T-cell (primary cell): ENCODE results near the gene UBAP1L. TPM values are rescaled to one million over a fixed set of nuclear protein-coding genes. Genes with fewer than 3 reads are reported as not detected.

ENCODE experiments used
- ATAC-seq, 4 experiments: fragments of 200-7000 bp in 3 of 4; fragments of 150-1000 bp in 1 of 4; cut with Tn5 transposase; replicated peaks in 1 of 4; 1 replicate in 3 of 4; 2 replicates in 1 of 4; pipeline ENCODE4 v1.10.0; 2021; ENCODE audit warnings: moderate library complexity in 3 of 4, mild to moderate bottlenecking in 2 of 4, moderate number of reproducible peaks in 1 of 4
- CTCF ChIA-PET, 2 donors: fragments of 300-600 bp; sonication (Branson Sonifier 250); formaldehyde crosslinking; loops; one replicate each; lab custom pipeline; 2022; ENCODE audit warnings: antibody characterized with exemption in 2 of 2; lab: Charles Lee
- POLR2A ChIA-PET, 2 donors: fragments of 300-600 bp; sonication (Branson Sonifier 250); formaldehyde crosslinking; loops; one replicate each; lab custom pipeline; 2022; ENCODE audit warnings: antibody characterized with exemption in 2 of 2; lab: Charles Lee
- DNase-seq, 35 experiments: peaks; one replicate each; pipeline versions ENCODE4 v3.0.0 to v3.0.0-alpha.2; 2013 to 2023
- H3K27ac ChIP-seq: one replicate; pipeline ENCODE4 v1.5.1; 2013; ENCODE audit warnings: low read length
- H3K27me3 ChIP-seq, 2 experiments: replicated peaks in 1 of 2; 1 replicate in 1 of 2; 2 replicates in 1 of 2; pipeline versions ENCODE4 v1.6.1 to v1.7.0; 2013; ENCODE audit warnings: low read length in 1 of 2, mixed read lengths in 1 of 2; ENCODE audit not compliant: control insufficient read depth in 2 of 2, insufficient read depth in 2 of 2; ENCODE audit errors: extremely low read depth in 1 of 2
- H3K36me3 ChIP-seq, 2 donors: 1 replicate in 1 of 2; 2 replicates in 1 of 2; pipeline versions ENCODE4 v1.6.1 to v1.7.0; 2013; ENCODE audit warnings: low read length in 1 of 2; ENCODE audit not compliant: control insufficient read depth in 2 of 2, insufficient read depth in 1 of 2; ENCODE audit errors: extremely low read depth in 1 of 2
- H3K4me1 ChIP-seq, 2 experiments: 1 replicate in 1 of 2; 2 replicates in 1 of 2; pipeline versions ENCODE4 v1.6.1 to v1.7.0; 2013; ENCODE audit warnings: low read length in 2 of 2, mixed read lengths in 1 of 2; ENCODE audit not compliant: insufficient read depth in 2 of 2, control insufficient read depth in 1 of 2; ENCODE audit errors: extremely low read depth in 1 of 2
- H3K4me3 ChIP-seq, 2 donors: 1 replicate in 1 of 2; 2 replicates in 1 of 2; pipeline versions ENCODE4 v1.5.1 to v1.7.0; 2013; ENCODE audit warnings: mild to moderate bottlenecking in 2 of 2, low read length in 1 of 2, moderate library complexity in 1 of 2; ENCODE audit not compliant: control insufficient read depth in 1 of 2; ENCODE audit errors: extremely low read depth in 1 of 2
- H3K9me3 ChIP-seq: 2 replicates; pipeline ENCODE4 v1.7.0; 2013
- H3K27ac Mint-ChIP-seq, 2 donors: one replicate each; pipeline ENCODE4 v1.8.0; 2020 to 2021; ENCODE audit warnings: mild to moderate bottlenecking in 2 of 2, mixed read lengths in 2 of 2
- H3K27me3 Mint-ChIP-seq, 2 donors: one replicate each; pipeline ENCODE4 v1.8.0; 2021 to 2022; ENCODE audit warnings: mixed read lengths in 2 of 2
- H3K36me3 Mint-ChIP-seq: one replicate; pipeline ENCODE4 v1.8.0; 2021; ENCODE audit warnings: mixed read lengths
- H3K4me1 Mint-ChIP-seq, 3 donors: one replicate each; pipeline ENCODE4 v1.8.0; 2020 to 2022; ENCODE audit warnings: mixed read lengths in 3 of 3, mild to moderate bottlenecking in 1 of 3
- H3K4me3 Mint-ChIP-seq, 3 donors: one replicate each; pipeline ENCODE4 v1.8.0; 2020 to 2022; ENCODE audit warnings: mild to moderate bottlenecking in 3 of 3, mixed read lengths in 3 of 3, moderate library complexity in 3 of 3
- H3K9me3 Mint-ChIP-seq, 3 donors: one replicate each; pipeline ENCODE4 v1.8.0; 2020 to 2022; ENCODE audit warnings: mixed read lengths in 3 of 3
- WGBS: methylation state at CpG from one replicate; pipeline ENCODE4 v1.1.5; 2013; ENCODE audit warnings: missing lambda C conversion rate; ENCODE audit not compliant: insufficient coverage; 5-methylcytosine and 5-hydroxymethylcytosine counted together
- total RNA-seq, 35 experiments: library from RNA in 6 of 35; stranded (reverse) in 6 of 35; fragments of 120-200 nt in 1 of 35; gene quantifications; one replicate each; pipeline versions ENCODE4 v1.2.1 to v1.2.4 and lab custom pipeline; 2013 to 2026

The UBAP1L gene
- total RNA-seq, 5 donors from 2014 or later (not counting 1 experiment from before 2014, with no cell fraction given) = 12.5 to 15.1 (median 13.2) TPM

DNA sequence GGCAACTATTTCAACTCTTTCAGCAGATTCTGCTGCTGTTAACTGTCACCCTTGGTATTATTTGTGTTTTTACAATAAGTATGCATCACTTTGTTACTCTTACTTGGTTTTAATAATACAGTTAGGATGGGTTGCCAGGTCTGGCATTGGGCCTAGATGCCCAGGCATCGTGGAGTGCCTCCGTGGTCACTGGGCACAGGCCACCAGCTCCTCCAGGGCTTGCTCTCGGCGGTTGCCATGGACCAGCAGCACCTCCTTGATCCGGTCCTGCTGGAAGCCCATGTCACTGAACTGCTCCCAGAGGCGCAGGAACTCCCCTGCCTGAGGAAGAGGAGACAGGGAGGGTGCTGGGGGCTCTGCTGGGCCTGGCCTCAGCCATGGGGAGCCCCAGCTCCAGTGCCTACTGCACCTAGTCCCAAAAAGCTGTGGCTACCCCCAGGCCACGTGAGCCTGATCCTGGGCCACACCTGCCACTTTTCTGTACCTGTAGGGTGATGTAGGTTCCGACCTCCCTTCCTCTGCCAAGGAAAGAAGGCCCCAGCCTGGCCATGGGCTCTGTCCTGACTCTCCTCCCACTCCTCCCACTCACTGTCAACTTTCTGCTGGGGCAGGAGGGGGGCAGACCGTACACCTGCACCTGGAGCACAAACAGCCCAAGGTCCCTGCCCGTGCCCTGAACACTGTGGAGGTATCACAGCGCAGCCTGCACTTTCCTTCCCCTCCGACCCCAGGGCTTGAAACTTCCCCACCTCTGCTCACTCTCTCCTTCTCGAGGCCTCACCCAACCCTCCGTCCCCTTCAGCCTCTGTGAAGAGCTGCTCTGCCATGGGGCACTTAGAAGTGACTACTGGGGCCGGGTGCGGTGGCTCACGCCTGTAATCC, 21.8 kb downstream of the UBAP1L start:
- Histone ChIP-seq H3K4me1 (no peaks in the 10 kb centered on the region), H3K36me3 (peaks cover 0 to 17% of the 10 kb centered on the region in 2 donors), H3K27ac (no peak overlapping the region), H3K4me3 (no peak overlapping the region), H3K27me3 (no peaks in the 10 kb centered on the region), H3K9me3 (no peaks in the 10 kb centered on the region)
- 95% methylated on average over 11 of the region's 17 CpGs for WGBS
- CTCF ChIA-PET = no interaction called here
- no peak for ATAC-seq
- H3K4me3 Mint-ChIP-seq = no peak overlapping the region
- no peaks in the 10 kb centered on the region for H3K27me3 Mint-ChIP-seq
- H3K36me3 Mint-ChIP-seq = peaks cover 12% of the 10 kb centered on the region
- POLR2A ChIA-PET = no interaction called here
- H3K9me3 Mint-ChIP-seq = no peaks in the 10 kb centered on the region
- H3K4me1 Mint-ChIP-seq = no peaks in the 10 kb centered on the region
- no peak for DNase-seq
- no peak overlapping the region for H3K27ac Mint-ChIP-seq

DNA sequence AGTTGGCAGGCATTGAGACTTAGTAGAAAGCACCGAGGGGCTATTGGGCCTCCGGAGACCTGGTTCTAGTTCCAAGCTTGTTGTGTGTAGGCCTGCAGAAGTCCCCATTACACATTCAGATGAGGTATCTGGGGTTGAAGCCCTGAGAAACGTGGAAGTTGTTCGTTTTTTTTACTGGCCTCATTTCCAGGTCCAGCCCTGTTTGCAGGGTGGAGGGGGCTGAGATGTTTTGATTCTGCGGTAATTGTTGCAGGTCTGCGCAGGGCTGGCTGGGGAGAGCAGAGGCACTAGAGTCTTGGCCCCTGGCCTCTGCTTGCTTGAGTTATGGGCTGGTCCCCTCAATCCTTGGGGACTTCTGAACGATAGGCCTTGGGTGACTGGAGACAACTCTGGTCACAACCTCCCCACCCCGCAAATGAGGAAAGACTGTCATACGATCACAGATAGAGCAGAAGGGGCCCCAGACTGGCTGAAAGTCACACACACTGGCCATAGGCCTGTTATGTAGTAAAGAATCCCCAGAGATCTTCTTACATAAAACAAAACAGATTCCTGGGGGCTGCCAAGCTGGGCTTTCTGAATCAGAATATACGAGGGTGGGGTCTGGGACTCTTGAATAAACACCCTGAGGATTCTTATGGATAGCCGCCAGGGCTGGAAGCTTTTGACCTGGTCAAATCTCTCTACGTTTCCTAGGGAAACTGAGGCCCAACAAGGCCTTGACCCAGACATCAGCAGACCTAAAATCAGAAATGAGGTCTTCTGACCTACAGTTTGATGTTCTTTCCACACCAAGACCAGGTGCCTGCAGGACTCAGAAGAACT, 22.8 kb downstream of the UBAP1L start:
- no peaks in the 10 kb centered on the region for H3K4me1 ChIP-seq
- no peaks in the 10 kb centered on the region for H3K27me3 ChIP-seq
- no peak overlapping the region for H3K4me3 Mint-ChIP-seq
- no peak overlapping the region for H3K4me3 ChIP-seq
- peaks cover 2% of the 10 kb centered on the region for H3K36me3 Mint-ChIP-seq
- peaks cover 0 to 8% of the 10 kb centered on the region in 2 donors for H3K36me3 ChIP-seq
- 94% methylated on average over 8 of the region's 12 CpGs for WGBS
- ChIA-PET CTCF (no interaction called here), POLR2A (no interaction called here)
- no peaks in the 10 kb centered on the region for H3K9me3 ChIP-seq
- ATAC-seq (no peak), DNase-seq (no peak)
- H3K4me1 Mint-ChIP-seq = no peaks in the 10 kb centered on the region
- H3K9me3 Mint-ChIP-seq = no peaks in the 10 kb centered on the region
- H3K27ac ChIP-seq = no peak overlapping the region
- peak overlapping the region in 1 of 2 donors; percentile 22 for H3K27ac Mint-ChIP-seq
- H3K27me3 Mint-ChIP-seq = no peaks in the 10 kb centered on the region

DNA sequence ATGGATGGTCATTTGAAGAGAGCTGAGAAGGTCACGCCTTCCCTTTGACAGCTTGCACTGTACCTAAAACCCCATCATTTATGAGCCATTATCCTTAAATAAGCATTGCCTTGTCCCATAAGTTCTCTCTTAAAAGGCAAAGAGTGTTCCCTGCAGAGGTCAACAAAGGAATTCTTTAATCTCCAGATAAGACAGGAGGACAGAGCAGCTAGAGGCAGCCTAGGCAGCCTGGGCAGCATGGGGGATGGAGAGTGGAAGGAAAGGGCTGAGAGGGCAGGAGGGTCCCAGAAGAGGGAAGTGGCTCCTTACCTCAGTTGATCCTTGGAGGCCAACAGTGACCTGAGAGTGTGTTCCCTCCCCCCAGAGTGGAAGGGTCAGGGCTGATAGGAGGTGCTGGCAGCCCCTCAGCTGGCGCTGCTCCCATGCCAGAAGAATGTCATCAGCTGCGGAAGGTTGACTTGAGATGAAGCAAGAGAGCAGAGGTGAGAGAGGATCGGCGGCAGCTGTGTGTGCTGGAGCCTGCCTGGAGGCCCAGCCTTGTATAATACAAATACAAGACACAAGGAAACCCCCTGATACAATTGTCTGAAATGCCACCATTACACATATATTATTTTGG, 25.7 kb downstream of the UBAP1L start:
- Mint-ChIP-seq H3K36me3 (no peaks in the 10 kb centered on the region), H3K27me3 (no peaks in the 10 kb centered on the region), H3K4me3 (no peak overlapping the region), H3K4me1 (no peaks in the 10 kb centered on the region), H3K9me3 (no peaks in the 10 kb centered on the region), H3K27ac (no peak overlapping the region)
- H3K9me3 ChIP-seq = no peaks in the 10 kb centered on the region
- POLR2A ChIA-PET = no interaction called here
- no peak overlapping the region for H3K4me3 ChIP-seq
- CTCF ChIA-PET = no interaction called here
- no CpG with 5 or more reads among the region's 5 CpGs for WGBS
- H3K4me1 ChIP-seq = no peaks in the 10 kb centered on the region
- no peak for ATAC-seq
- H3K36me3 ChIP-seq = no peaks in the 10 kb centered on the region
- peaks cover 0 to 10% of the 10 kb centered on the region in 2 experiments for H3K27me3 ChIP-seq
- no peak for DNase-seq
- no peak overlapping the region for H3K27ac ChIP-seq

- H3K9me3 Mint-ChIP-seq = no peaks in the 10 kb centered on the region
- no peak overlapping the region for H3K27ac Mint-ChIP-seq
- no peaks in the 10 kb centered on the region for H3K36me3 Mint-ChIP-seq
- WGBS = no CpG with 5 or more reads among the region's 6 CpGs
- no peaks in the 10 kb centered on the region for H3K36me3 ChIP-seq
- DNase-seq = no peak
- no peaks in the 10 kb centered on the region for H3K9me3 ChIP-seq
- no peak for ATAC-seq
- H3K4me3 ChIP-seq = no peak overlapping the region
- CTCF ChIA-PET = no interaction called here
- POLR2A ChIA-PET = no interaction called here
- H3K27me3 ChIP-seq = peaks cover 0 to 12% of the 10 kb centered on the region in 2 experiments
- H3K4me1 ChIP-seq = no peaks in the 10 kb centered on the region
- no peak overlapping the region for H3K4me3 Mint-ChIP-seq
- H3K27ac ChIP-seq = no peak overlapping the region
- peaks cover 4% of the 10 kb centered on the region in 2 donors for H3K27me3 Mint-ChIP-seq
- H3K4me1 Mint-ChIP-seq = no peaks in the 10 kb centered on the region
These were observed 26.4 kb downstream of the UBAP1L start for GRCh38 chr15:65088643-65089021.

DNA sequence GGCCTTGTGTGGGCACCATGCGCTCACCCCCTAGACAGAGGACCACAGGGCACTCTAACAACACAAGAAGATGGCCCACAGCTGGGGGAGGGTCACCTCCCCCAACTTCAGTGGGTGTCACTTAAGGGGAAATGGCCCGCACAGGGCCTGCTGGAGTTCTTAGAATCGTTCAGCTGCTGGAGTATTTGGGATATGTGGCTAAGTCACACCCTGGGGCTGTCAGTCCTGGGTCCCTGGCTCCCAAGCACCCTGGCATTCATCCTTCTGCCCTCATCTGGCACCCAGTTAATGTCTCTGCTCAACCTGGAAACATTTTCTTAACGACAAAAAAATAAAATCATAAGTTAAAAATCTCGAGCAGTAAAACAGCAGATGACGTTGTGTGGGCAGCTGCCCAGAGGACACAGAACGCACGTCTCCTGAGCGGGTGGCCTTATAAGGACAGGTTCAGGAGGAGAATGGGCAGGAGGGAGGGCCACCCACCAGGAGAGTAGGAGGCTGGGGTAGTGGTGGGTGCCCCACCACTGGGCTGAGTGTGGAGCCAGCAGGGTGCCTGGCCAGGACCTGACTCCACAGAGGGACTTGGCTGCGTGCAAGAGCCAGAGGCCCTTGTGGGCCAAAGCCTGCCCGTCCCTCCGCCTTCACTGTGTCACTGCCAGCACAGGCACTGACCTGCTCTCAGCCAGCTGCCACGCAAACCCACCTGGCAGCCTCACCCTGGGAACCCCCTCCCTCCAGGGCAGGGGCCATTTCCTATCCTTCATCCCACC, 26.9 kb downstream of the UBAP1L start:
- ATAC-seq = no peak

DNA sequence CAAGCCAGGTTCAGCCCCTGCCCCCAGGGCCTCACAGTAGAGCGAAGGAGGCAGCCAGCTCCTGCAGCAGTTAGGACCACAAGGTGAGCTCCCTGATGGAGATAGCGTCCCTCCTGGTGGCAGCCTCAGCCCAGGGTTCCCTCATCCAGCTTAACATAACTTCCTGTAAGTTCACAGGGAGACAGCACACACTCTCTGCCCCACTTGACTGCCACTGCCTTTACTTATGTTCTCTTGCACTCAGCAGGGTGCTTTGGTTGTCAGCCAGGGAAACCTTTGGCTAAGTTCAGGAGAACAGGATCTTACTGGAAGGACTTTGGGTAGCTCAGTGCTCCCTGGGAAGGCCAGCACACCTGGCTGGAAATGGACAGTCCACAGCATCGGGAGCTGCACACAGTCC, 27.6 kb downstream of the UBAP1L start:
- no peak overlapping the region for H3K4me3 ChIP-seq
- no peaks in the 10 kb centered on the region for H3K36me3 ChIP-seq
- ChIA-PET CTCF (no interaction called here), POLR2A (no interaction called here)
- no peak overlapping the region for H3K4me3 Mint-ChIP-seq
- WGBS = 71% methylated on average over 3 of the region's 3 CpGs
- H3K9me3 Mint-ChIP-seq = no peaks in the 10 kb centered on the region
- no peak overlapping the region for H3K27ac ChIP-seq
- no peak overlapping the region for H3K27ac Mint-ChIP-seq
- no peak for ATAC-seq
- DNase-seq = no peak
- peaks cover 0 to 22% of the 10 kb centered on the region in 2 experiments for H3K27me3 ChIP-seq
- peaks cover under 1 to 3% of the 10 kb centered on the region in 2 experiments for H3K4me1 ChIP-seq
- peaks cover 9 to 10% of the 10 kb centered on the region in 2 donors for H3K27me3 Mint-ChIP-seq
- H3K9me3 ChIP-seq = no peaks in the 10 kb centered on the region
- no peaks in the 10 kb centered on the region for H3K36me3 Mint-ChIP-seq
- peaks cover 6 to 8% (median 8%) of the 10 kb centered on the region in 3 donors for H3K4me1 Mint-ChIP-seq

More for the DNA sequence above, 26.9 kb downstream of the UBAP1L start:
- ChIA-PET POLR2A (no interaction called here), CTCF (no interaction called here)
- H3K36me3 Mint-ChIP-seq = no peaks in the 10 kb centered on the region
- H3K4me3 ChIP-seq = no peak overlapping the region
- H3K4me1 ChIP-seq = no peaks in the 10 kb centered on the region
- H3K9me3 Mint-ChIP-seq = no peaks in the 10 kb centered on the region
- 96% methylated on average over 8 of the region's 13 CpGs for WGBS
- no peak overlapping the region for H3K27ac ChIP-seq
- no peak overlapping the region for H3K4me3 Mint-ChIP-seq
- peaks cover 0 to 18% of the 10 kb centered on the region in 2 experiments for H3K27me3 ChIP-seq
- H3K27me3 Mint-ChIP-seq = peaks cover 4% of the 10 kb centered on the region in 2 donors
- H3K9me3 ChIP-seq = no peaks in the 10 kb centered on the region
- H3K36me3 ChIP-seq = no peaks in the 10 kb centered on the region
- H3K4me1 Mint-ChIP-seq = peaks cover 0 to 1% (median 1%) of the 10 kb centered on the region in 3 donors
- H3K27ac Mint-ChIP-seq = no peak overlapping the region
- no peak for DNase-seq
